CD4-positive, alpha-beta T cell (primary cell): ENCODE data around the gene VEPH1. TPM values are rescaled to one million over a fixed set of nuclear protein-coding genes. Genes with fewer than 3 reads are reported as not detected.

Source experiments
- ATAC-seq: fragments of 200-7000 bp; cut with Tn5 transposase; one replicate; pipeline ENCODE4 v1.10.0; 2022; ENCODE audit warnings: mild to moderate bottlenecking; ENCODE audit not compliant: poor library complexity
- CTCF ChIA-PET: fragments of 350-600 bp; sonication (Branson Sonifier 250); formaldehyde crosslinking; loops from one replicate; lab custom pipeline; 2021; ENCODE audit warnings: antibody characterized with exemption, inconsistent platforms; lab: Charles Lee
- POLR2A ChIA-PET: fragments of 350-600 bp; sonication (Branson Sonifier 250); formaldehyde crosslinking; loops from one replicate; lab custom pipeline; 2021; ENCODE audit warnings: antibody characterized with exemption, inconsistent platforms; lab: Charles Lee
- DNase-seq, 14 experiments: peaks; one replicate each; pipeline ENCODE4 v3.0.0-alpha.2; 2013 to 2020; ENCODE audit warnings: mixed read lengths in 2 of 14
- H3K27ac ChIP-seq, 2 donors: one replicate each; pipeline versions ENCODE4 v1.5.1 to v1.7.0; 2013; ENCODE audit warnings: low read length in 2 of 2, low read depth in 1 of 2, mild to moderate bottlenecking in 1 of 2
- H3K27me3 ChIP-seq, 2 experiments: 1 replicate in 1 of 2; 2 replicates in 1 of 2; pipeline versions ENCODE4 v1.6.1 to v1.7.0; 2013; ENCODE audit warnings: low read length in 2 of 2, control low read depth in 1 of 2, mild to moderate bottlenecking in 1 of 2, moderate library complexity in 1 of 2; ENCODE audit not compliant: insufficient read depth in 2 of 2, control insufficient read depth in 1 of 2
- H3K36me3 ChIP-seq: one replicate; pipeline ENCODE4 v1.6.1; 2013; ENCODE audit warnings: low read length, control low read depth; ENCODE audit not compliant: insufficient read depth
- H3K4me1 ChIP-seq: one replicate; pipeline ENCODE4 v1.6.1; 2013; ENCODE audit warnings: low read length, control low read depth; ENCODE audit not compliant: insufficient read depth
- H3K4me3 ChIP-seq: one replicate; pipeline ENCODE4 v1.5.1; 2013; ENCODE audit warnings: mild to moderate bottlenecking, low read length, moderate library complexity
- H3K9me3 ChIP-seq, 2 experiments: 1 replicate in 1 of 2; 2 replicates in 1 of 2; pipeline versions ENCODE4 v1.6.1 to v1.7.0; 2013; ENCODE audit warnings: low read length in 2 of 2, mild to moderate bottlenecking in 2 of 2, control low read depth in 1 of 2, moderate library complexity in 1 of 2; ENCODE audit not compliant: control insufficient read depth in 1 of 2, insufficient read depth in 1 of 2
- H3K27ac Mint-ChIP-seq: one replicate; pipeline ENCODE4 v1.8.0; 2020; ENCODE audit warnings: mixed read lengths
- H3K27me3 Mint-ChIP-seq: one replicate; pipeline ENCODE4 v1.8.0; 2021; ENCODE audit warnings: mixed read lengths
- H3K36me3 Mint-ChIP-seq: one replicate; pipeline ENCODE4 v1.8.0; 2021; ENCODE audit warnings: low read depth, mixed read lengths
- H3K4me1 Mint-ChIP-seq: one replicate; pipeline ENCODE4 v1.8.0; 2021; ENCODE audit warnings: low read depth, mixed read lengths
- H3K4me3 Mint-ChIP-seq: one replicate; pipeline ENCODE4 v1.8.0; 2020; ENCODE audit warnings: mild to moderate bottlenecking, mixed read lengths
- H3K9me3 Mint-ChIP-seq: one replicate; pipeline ENCODE4 v1.8.0; 2020; ENCODE audit warnings: mixed read lengths
- CTCF ChIP-seq: fragments of 200-600 bp; IDR thresholded peaks from one replicate; pipeline ENCODE4 v1.8.0; 2022; ENCODE audit warnings: antibody characterized with exemption, mild to moderate bottlenecking
- intact Hi-C, 2 experiments: fragments of 100-400 bp; cut with DNase I in 1 of 2; cut with micrococcal nuclease in 1 of 2; formaldehyde crosslinking; loops; one replicate each; pipeline versions ENCODE4 v1.15.1 to v1.9.0; 2023 to 2025; cut with DNase I, micrococcal nuclease
- total RNA-seq, 174 experiments: library from RNA in 2 of 174; stranded (reverse) in 2 of 174; gene quantifications; one replicate each; pipeline ENCODE4 v1.2.3 and lab custom pipeline; 2021 to 2026

Gene VEPH1
- total RNA-seq, 2 experiments from 2014 or later: not detected

GRCh38 chr3:157534725-157535161 is 31.5 kb upstream of the VEPH1 start:
- Mint-ChIP-seq H3K27me3 (peaks cover 11% of the 10 kb centered on the region), H3K4me1 (no peaks in the 10 kb centered on the region), H3K4me3 (no peak overlapping the region), H3K9me3 (no peaks in the 10 kb centered on the region), H3K36me3 (no peaks in the 10 kb centered on the region), H3K27ac (no peak overlapping the region)
- Histone ChIP-seq H3K9me3 (no peaks in the 10 kb centered on the region), H3K4me3 (no peak overlapping the region), H3K27me3 (no peaks in the 10 kb centered on the region), H3K27ac (no peak overlapping the region), H3K36me3 (no peaks in the 10 kb centered on the region), H3K4me1 (no peaks in the 10 kb centered on the region)
- no peak for TF ChIP-seq CTCF
- ChIA-PET POLR2A (no interaction called here), CTCF (no interaction called here)
- no peak for DNase-seq
- ATAC-seq: no peak
- intact Hi-C loops: loop anchor here in 1 of 2 experiments (10.0 kb wide), 1 partner anchor 900 kb away; no protein-coding TSS in a partner anchor

GRCh38 chr3:157533298-157534070 is 30.3 kb upstream of the VEPH1 start:
- no peaks in the 10 kb centered on the region for H3K4me1 Mint-ChIP-seq
- Histone ChIP-seq H3K9me3 (no peaks in the 10 kb centered on the region), H3K27me3 (no peaks in the 10 kb centered on the region), H3K27ac (no peak overlapping the region), H3K36me3 (no peaks in the 10 kb centered on the region), H3K4me3 (no peak overlapping the region), H3K4me1 (no peaks in the 10 kb centered on the region)
- intact Hi-C loops: loop anchor here in 1 of 2 experiments (10.0 kb wide), 1 partner anchor 901 kb away; no protein-coding TSS in a partner anchor
- no peaks in the 10 kb centered on the region for H3K9me3 Mint-ChIP-seq
- POLR2A ChIA-PET: no interaction called here
- CTCF ChIA-PET: no interaction called here
- ATAC-seq: no peak
- no peak for DNase-seq
- no peak overlapping the region for H3K4me3 Mint-ChIP-seq
- H3K27ac Mint-ChIP-seq: no peak overlapping the region
- no peaks in the 10 kb centered on the region for H3K36me3 Mint-ChIP-seq
- H3K27me3 Mint-ChIP-seq: no peaks in the 10 kb centered on the region
- TF ChIP-seq CTCF: no peak

- peak; percentile 27 for TF ChIP-seq CTCF
- POLR2A ChIA-PET: no interaction called here
Measured at GRCh38 chr3:157532529-157533297, 29.5 kb upstream of the VEPH1 start.

More at GRCh38 chr3:157532529-157533297, 29.5 kb upstream of the VEPH1 start:
- no peak overlapping the region for H3K27ac ChIP-seq
- no peak overlapping the region for H3K27ac Mint-ChIP-seq
- no peaks in the 10 kb centered on the region for H3K4me1 ChIP-seq
- H3K27me3 ChIP-seq: no peaks in the 10 kb centered on the region
- CTCF ChIA-PET: no interaction called here
- H3K9me3 ChIP-seq: no peaks in the 10 kb centered on the region
- no peak overlapping the region for H3K4me3 Mint-ChIP-seq
- H3K4me3 ChIP-seq: no peak overlapping the region
- no peaks in the 10 kb centered on the region for H3K9me3 Mint-ChIP-seq
- DNase-seq (peak in 3 of 14 experiments; percentile 28 to 39 (median 35)), ATAC-seq (no peak)
- no peaks in the 10 kb centered on the region for H3K4me1 Mint-ChIP-seq
- no peaks in the 10 kb centered on the region for H3K36me3 ChIP-seq
- intact Hi-C loops: loop anchor here in 1 of 2 experiments (10.0 kb wide), 1 partner anchor 902 kb away; no protein-coding TSS in a partner anchor
- H3K36me3 Mint-ChIP-seq: no peaks in the 10 kb centered on the region
- no peaks in the 10 kb centered on the region for H3K27me3 Mint-ChIP-seq
